HFFc6 (cell line): ENCODE data around the gene ZBED5. TPM values are rescaled to one million over a fixed set of nuclear protein-coding genes. Genes with fewer than 3 reads are reported as not detected.
A peak's percentile ranks its signal among the peaks of the same experiment; 100 is the strongest.

Experiments used
- DNase-seq: peaks from one replicate; pipeline ENCODE4 v3.0.0-alpha.2; 2018
- H3K27ac Mint-ChIP-seq: 2 replicates; pipeline ENCODE4 v1.8.0; 2020; ENCODE audit warnings: mild to moderate bottlenecking, mixed read lengths
- H3K27me3 Mint-ChIP-seq: 2 replicates; pipeline ENCODE4 v1.8.0; 2021; ENCODE audit warnings: mild to moderate bottlenecking, moderate library complexity, mixed read lengths; ENCODE audit not compliant: insufficient read depth
- H3K36me3 Mint-ChIP-seq: 2 replicates; pipeline ENCODE4 v1.8.0; 2021; ENCODE audit warnings: low read depth, mixed read lengths
- H3K4me1 Mint-ChIP-seq: 2 replicates; pipeline ENCODE4 v1.8.0; 2020; ENCODE audit warnings: low read depth, mixed read lengths
- H3K4me3 Mint-ChIP-seq: 2 replicates; pipeline ENCODE4 v1.8.0; 2020; ENCODE audit warnings: mild to moderate bottlenecking, moderate library complexity, mixed read lengths
- H3K9me3 Mint-ChIP-seq: 2 replicates; pipeline ENCODE4 v1.8.0; 2020; ENCODE audit warnings: mild to moderate bottlenecking, mixed read lengths
- total RNA-seq, 6 experiments: library from RNA; stranded (reverse); fragmentation: NEBNext Ultra II Directional; extraction: Animal tissue kit (Norgen Biotek cat#: 25700); gene quantifications; 2 replicates in 1 of 6; 3 replicates in 5 of 6; pipeline ENCODE4 v1.2.3, GENCODE V29; 2021
- TF ChIP-seq, protein P1 (sequence below): fragments of 200-600 bp; sonication (generic); IDR thresholded peaks from 2 replicates; pipeline ENCODE4 v1.5.0; 2021; ENCODE audit warnings: antibody characterized with exemption, mild to moderate bottlenecking

ZBED5 gene
- total RNA-seq, 6 experiments from 2014 or later: 24.0 to 29.0 (median 26.4) TPM

DNA sequence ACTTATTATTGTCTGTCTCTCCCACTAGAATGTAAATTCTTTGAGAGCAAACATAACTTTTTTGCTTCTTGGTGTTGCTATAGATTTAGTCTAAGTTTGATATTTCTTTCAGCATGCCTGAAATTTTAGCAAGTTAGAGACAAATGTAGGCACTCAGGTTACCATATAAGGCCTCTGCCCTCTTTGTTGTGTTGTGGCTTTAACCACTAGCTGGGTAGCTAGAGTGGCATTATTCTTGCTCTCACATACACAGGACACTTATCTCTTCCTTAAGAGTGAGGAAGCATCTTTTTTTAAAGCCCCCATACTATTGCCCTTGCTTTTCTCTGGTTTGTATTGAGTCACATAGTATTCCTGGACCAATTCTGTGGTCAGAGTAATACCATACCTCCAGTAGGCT, 11.2 kb downstream of the ZBED5 start:
- Mint-ChIP-seq H3K27me3 (peaks cover 6% of the 10 kb centered on the region; the same call in 1 of the 2 replicates), H3K4me3 (no peak overlapping the region), H3K9me3 (no peaks in the 10 kb centered on the region), H3K36me3 (peaks cover 11% of the 10 kb centered on the region), H3K27ac (no peak overlapping the region; the same call in 1 of the 2 replicates), H3K4me1 (peaks cover 32% of the 10 kb centered on the region)
- DNase-seq: no peak
- TF ChIP-seq, protein P1, sequence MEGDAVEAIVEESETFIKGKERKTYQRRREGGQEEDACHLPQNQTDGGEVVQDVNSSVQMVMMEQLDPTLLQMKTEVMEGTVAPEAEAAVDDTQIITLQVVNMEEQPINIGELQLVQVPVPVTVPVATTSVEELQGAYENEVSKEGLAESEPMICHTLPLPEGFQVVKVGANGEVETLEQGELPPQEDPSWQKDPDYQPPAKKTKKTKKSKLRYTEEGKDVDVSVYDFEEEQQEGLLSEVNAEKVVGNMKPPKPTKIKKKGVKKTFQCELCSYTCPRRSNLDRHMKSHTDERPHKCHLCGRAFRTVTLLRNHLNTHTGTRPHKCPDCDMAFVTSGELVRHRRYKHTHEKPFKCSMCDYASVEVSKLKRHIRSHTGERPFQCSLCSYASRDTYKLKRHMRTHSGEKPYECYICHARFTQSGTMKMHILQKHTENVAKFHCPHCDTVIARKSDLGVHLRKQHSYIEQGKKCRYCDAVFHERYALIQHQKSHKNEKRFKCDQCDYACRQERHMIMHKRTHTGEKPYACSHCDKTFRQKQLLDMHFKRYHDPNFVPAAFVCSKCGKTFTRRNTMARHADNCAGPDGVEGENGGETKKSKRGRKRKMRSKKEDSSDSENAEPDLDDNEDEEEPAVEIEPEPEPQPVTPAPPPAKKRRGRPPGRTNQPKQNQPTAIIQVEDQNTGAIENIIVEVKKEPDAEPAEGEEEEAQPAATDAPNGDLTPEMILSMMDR: no peak

DNA sequence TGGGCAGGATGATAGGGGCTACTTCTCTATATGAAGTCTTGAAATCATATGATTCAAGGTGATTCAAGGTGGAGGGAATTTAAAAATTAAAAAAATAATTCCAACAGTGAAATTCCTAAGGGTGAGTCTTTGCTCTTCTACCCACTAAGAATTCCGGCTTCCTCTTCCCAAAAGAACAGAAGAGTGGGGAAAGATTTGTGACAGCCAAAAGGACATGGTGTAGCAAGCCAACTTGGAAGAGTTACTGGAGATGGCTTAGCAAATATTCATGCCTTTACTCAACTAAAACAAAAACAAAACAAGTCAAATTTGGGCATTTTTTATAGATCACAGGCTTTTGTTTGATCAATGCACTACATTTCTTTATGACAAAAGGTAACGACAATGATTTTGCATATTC, 12.3 kb downstream of the ZBED5 start:
- Mint-ChIP-seq H3K9me3 (no peaks in the 10 kb centered on the region), H3K4me1 (peaks cover 32% of the 10 kb centered on the region)

DNA sequence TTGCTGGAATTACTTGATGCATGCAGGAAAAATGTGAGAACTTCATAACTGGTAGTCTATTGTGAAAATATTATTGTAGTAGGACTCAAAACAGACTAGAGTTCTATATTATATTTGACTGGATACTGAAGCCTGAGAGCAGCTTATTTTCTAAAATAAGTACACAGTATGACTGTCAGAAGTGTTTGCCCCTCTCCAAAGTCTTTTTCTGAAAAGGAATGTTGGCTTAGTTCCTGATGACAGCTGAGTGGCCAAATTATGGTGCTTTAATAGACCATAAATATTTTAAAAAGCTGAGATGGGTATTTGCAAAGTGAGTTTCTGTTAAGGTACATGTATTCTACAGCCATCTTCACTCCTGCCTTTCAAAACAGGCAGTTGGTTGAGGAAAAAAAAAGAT, 13.1 kb downstream of the ZBED5 start:
- no peak for DNase-seq
- H3K27ac Mint-ChIP-seq: peak overlapping the region; percentile 26; the same call in 1 of the 2 replicates
- H3K4me1 Mint-ChIP-seq: peaks cover 32% of the 10 kb centered on the region
- 0 out of 2 replicates have a peak, but pooled peaks cover 2% of the 10 kb centered on the region for H3K36me3 Mint-ChIP-seq
- H3K4me3 Mint-ChIP-seq: no peak overlapping the region
- H3K9me3 Mint-ChIP-seq: no peaks in the 10 kb centered on the region
- TF ChIP-seq, protein P1: no peak
- peaks cover 4% of the 10 kb centered on the region; the same call in 1 of the 2 replicates for H3K27me3 Mint-ChIP-seq

More for the DNA sequence above, 12.3 kb downstream of the ZBED5 start:
- peaks cover 6% of the 10 kb centered on the region; the same call in 1 of the 2 replicates for H3K27me3 Mint-ChIP-seq
- no peak overlapping the region for H3K27ac Mint-ChIP-seq
- no peak overlapping the region for H3K4me3 Mint-ChIP-seq
- DNase-seq: no peak
- 0 out of 2 replicates have a peak, but pooled peaks cover 5% of the 10 kb centered on the region for H3K36me3 Mint-ChIP-seq
- TF ChIP-seq, protein P1: no peak

DNA sequence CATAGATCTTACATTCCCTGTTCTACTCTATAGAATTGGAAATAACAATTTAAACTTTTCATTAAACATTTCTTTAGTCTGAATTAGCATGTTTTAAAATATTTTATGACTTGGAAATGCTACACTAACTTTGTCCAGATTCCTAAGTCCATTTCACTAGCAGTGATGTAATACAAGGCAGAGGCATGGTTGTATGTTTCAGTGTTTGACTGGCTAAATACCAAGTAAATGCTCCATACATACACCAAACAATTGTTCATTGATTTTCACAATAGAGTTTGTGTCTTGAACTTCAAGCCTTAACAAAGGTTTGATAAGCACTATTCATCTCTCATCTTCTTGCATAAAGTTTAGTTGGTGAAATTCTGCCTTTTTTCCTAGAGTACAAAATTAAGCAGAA, 13.5 kb downstream of the ZBED5 start:
- H3K9me3 Mint-ChIP-seq: no peaks in the 10 kb centered on the region
- no peak for DNase-seq
- H3K4me3 Mint-ChIP-seq: no peak overlapping the region
- 0 out of 2 replicates have a peak overlapping the region, but pooled peaks have one; percentile 11 for H3K27ac Mint-ChIP-seq
- TF ChIP-seq, protein P1: no peak
- H3K4me1 Mint-ChIP-seq: peaks cover 32% of the 10 kb centered on the region
- H3K27me3 Mint-ChIP-seq: 0 out of 2 replicates have a peak, but pooled peaks cover 4% of the 10 kb centered on the region
- H3K36me3 Mint-ChIP-seq: no peaks in the 10 kb centered on the region

DNA sequence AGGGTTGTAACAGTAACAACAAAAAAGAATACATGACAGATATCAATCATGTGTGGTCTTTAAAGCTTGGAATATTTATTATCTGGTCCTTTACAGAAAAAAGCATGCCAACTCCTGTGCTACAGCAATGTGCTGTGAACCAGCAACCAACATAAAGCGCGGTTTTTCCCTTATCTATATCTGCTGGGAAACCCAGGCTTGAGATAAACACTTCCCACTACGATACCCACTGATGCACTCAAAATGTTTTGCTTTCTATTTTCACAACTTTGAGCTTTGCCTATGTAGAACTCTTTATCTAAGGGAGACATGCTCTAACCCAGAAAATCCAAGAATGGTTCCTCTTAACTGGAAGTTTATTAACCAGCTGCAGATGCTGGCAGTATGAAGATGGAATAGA, 19.0 kb downstream of the ZBED5 start:
- H3K36me3 Mint-ChIP-seq: no peaks in the 10 kb centered on the region
- no peaks in the 10 kb centered on the region for H3K9me3 Mint-ChIP-seq
- H3K4me1 Mint-ChIP-seq: no peaks in the 10 kb centered on the region
- no peak for DNase-seq
- H3K4me3 Mint-ChIP-seq: no peak overlapping the region
- TF ChIP-seq, protein P1: no peak
- no peaks in the 10 kb centered on the region for H3K27me3 Mint-ChIP-seq
- no peak overlapping the region for H3K27ac Mint-ChIP-seq
